Activated CD8-positive, alpha-beta T cell treated with anti-CD3 and anti-CD28 coated beads for 36 hours (primary cell): Measurements from ENCODE around the gene KRT13. TPM values are rescaled to one million over a fixed set of nuclear protein-coding genes. Genes with fewer than 3 reads are reported as not detected.

Source experiments
- ATAC-seq: fragments of 200-7000 bp; cut with Tn5 transposase; one replicate; pipeline ENCODE4 v1.10.0; 2021; ENCODE audit warnings: mild to moderate bottlenecking, moderate library complexity
- CTCF ChIA-PET: fragments of 350-600 bp; sonication (Branson Sonifier 250); formaldehyde crosslinking; loops from one replicate; lab custom pipeline; 2021; ENCODE audit warnings: antibody characterized with exemption; lab: Charles Lee
- POLR2A ChIA-PET: fragments of 350-600 bp; sonication (Branson Sonifier 250); formaldehyde crosslinking; loops from one replicate; lab custom pipeline; 2021; ENCODE audit warnings: antibody characterized with exemption; lab: Charles Lee
- DNase-seq: peaks from one replicate; pipeline ENCODE4 v3.0.0-alpha.2; 2020
- H3K27ac Mint-ChIP-seq: one replicate; pipeline ENCODE4 v1.8.0; 2021; ENCODE audit warnings: mild to moderate bottlenecking, mixed read lengths
- H3K27me3 Mint-ChIP-seq: one replicate; pipeline ENCODE4 v1.8.0; 2021; ENCODE audit warnings: mixed read lengths
- H3K36me3 Mint-ChIP-seq: one replicate; pipeline ENCODE4 v1.8.0; 2021; ENCODE audit warnings: low read depth, mixed read lengths
- H3K4me1 Mint-ChIP-seq: one replicate; pipeline ENCODE4 v1.8.0; 2021; ENCODE audit warnings: low read depth, mixed read lengths
- H3K4me3 Mint-ChIP-seq: one replicate; pipeline ENCODE4 v1.8.0; 2021; ENCODE audit warnings: mild to moderate bottlenecking, moderate library complexity, mixed read lengths
- H3K9me3 Mint-ChIP-seq: one replicate; pipeline ENCODE4 v1.8.0; 2021; ENCODE audit warnings: mixed read lengths
- CTCF ChIP-seq: fragments of 200-600 bp; IDR thresholded peaks from one replicate; pipeline ENCODE4 v1.8.0; 2022; ENCODE audit warnings: antibody characterized with exemption, mild to moderate bottlenecking
- intact Hi-C: fragments of 100-400 bp; cut with micrococcal nuclease; formaldehyde crosslinking; loops from one replicate; pipeline ENCODE4 v1.10.0; 2022
- total RNA-seq, 2 experiments: library from RNA; stranded (reverse); gene quantifications; one replicate each; pipeline ENCODE4 v1.2.3, GENCODE V29; 2021

KRT13 gene
- total RNA-seq, 2 experiments from 2014 or later = not detected

DNA sequence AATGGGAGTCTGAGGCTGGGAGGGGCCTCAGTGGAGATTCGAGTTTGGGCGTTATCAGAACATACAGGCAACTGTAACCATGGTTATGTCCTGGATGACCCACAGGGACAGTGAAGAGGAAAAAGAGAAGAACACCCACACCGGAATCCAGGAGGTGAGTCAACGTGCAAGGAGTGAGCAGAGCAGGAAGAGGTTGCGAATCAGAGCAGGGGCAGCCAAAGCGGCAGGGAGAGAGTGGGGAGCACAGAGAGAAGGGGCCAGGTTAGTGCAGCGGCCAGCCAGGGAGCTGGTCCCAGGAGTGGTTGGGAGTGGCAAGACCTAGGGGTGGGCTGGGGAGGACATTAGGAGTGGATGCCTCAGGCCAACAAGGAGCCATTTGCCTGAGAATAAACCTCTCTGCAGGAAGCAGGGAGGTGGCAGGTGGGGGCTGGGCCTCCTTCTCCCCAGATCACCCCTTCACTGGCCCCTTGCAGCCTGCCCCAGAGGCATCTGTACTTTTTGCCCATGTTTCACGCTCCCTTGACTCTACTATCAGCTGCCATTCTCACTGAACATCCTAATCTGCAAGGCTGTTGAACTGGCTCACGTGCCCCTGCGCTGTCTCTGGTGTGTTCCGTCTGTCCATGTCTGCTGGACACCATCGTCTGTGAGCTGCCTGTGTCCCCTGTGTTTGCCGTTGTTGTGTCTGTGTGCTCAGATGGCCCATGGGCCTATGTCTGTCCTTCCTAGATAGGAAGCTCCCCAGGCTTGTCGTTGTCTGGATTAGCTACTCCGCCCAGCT lies 5.1 kb downstream of the KRT13 start:
- Mint-ChIP-seq H3K27me3 (peaks cover 2% of the 10 kb centered on the region), H3K36me3 (no peaks in the 10 kb centered on the region), H3K4me3 (no peak overlapping the region), H3K27ac (no peak overlapping the region), H3K9me3 (no peaks in the 10 kb centered on the region), H3K4me1 (peaks cover 6% of the 10 kb centered on the region)
- intact Hi-C loops = no loop called here
- CTCF ChIA-PET = interaction anchor here (0.7 kb wide), 1 partner anchor 163 kb away, joined by 3 read pairs; no protein-coding TSS in a partner anchor
- POLR2A ChIA-PET = interaction anchor here (1.2 kb wide), 1 partner anchor 10 kb away, joined by 3 read pairs; no protein-coding TSS in a partner anchor
- DNase-seq (no peak), ATAC-seq (no peak)
- no peak for TF ChIP-seq CTCF

- intact Hi-C loops = no loop called here
- DNase-seq = no peak
- Mint-ChIP-seq H3K27me3 (peaks cover 2% of the 10 kb centered on the region), H3K4me3 (no peak overlapping the region), H3K36me3 (no peaks in the 10 kb centered on the region), H3K9me3 (no peaks in the 10 kb centered on the region), H3K27ac (no peak overlapping the region), H3K4me1 (peaks cover 6% of the 10 kb centered on the region)
- POLR2A ChIA-PET = no interaction called here
- no peak for TF ChIP-seq CTCF
- ATAC-seq = no peak
- CTCF ChIA-PET = interaction anchor here (0.7 kb wide), 1 partner anchor 163 kb away, joined by 3 read pairs; no protein-coding TSS in a partner anchor
Measured at GRCh38 chr17:41499714-41500113, 5.7 kb downstream of the KRT13 start.

DNA sequence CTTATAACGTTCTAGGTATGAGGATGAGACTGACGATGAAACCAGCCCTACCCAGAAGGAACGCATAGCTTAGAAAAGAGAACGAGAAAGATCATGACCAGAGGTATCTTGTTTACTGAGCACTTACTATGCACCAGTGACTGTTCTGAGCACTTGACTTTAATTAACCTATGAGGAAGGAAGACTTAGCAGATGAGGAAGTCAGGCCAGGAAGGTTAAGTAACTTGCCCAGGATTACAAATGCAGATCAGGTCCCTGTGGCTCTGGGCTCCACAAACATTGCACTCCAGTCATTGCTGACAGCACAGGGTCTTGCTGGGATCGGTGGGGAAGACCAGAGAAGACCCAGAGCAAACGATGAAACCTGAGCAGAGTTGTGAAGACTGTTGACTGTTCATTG lies 7.1 kb downstream of the KRT13 start:
- Mint-ChIP-seq H3K4me3 (no peak overlapping the region), H3K27me3 (peaks cover 2% of the 10 kb centered on the region), H3K36me3 (no peaks in the 10 kb centered on the region), H3K27ac (no peak overlapping the region), H3K9me3 (no peaks in the 10 kb centered on the region), H3K4me1 (peaks cover 6% of the 10 kb centered on the region)
- TF ChIP-seq CTCF = no peak
- CTCF ChIA-PET = interaction anchor here (0.9 to 4.3 kb wide), 7 partner anchors 43 to 588 kb away, joined by 3 to 18 read pairs (median 4); no protein-coding TSS in a partner anchor
- intact Hi-C loops = no loop called here
- DNase-seq (no peak), ATAC-seq (no peak)
- POLR2A ChIA-PET = no interaction called here

- POLR2A ChIA-PET = no interaction called here
- DNase-seq = peak; percentile 86
- peak; percentile 100 for ATAC-seq
- CTCF ChIA-PET = interaction anchor here (0.8 to 4.3 kb wide), 4 partner anchors 52 to 586 kb away, joined by 3 to 18 read pairs (median 4); no protein-coding TSS in a partner anchor
- Mint-ChIP-seq H3K27ac (peak overlapping the region; percentile 61), H3K9me3 (no peaks in the 10 kb centered on the region), H3K36me3 (no peaks in the 10 kb centered on the region), H3K4me3 (no peak overlapping the region), H3K4me1 (peaks cover 6% of the 10 kb centered on the region), H3K27me3 (peaks cover 2% of the 10 kb centered on the region)
- TF ChIP-seq CTCF = peak; percentile 84
- intact Hi-C loops = no loop called here
Measured at GRCh38 chr17:41496803-41497484, 8.5 kb downstream of the KRT13 start.
